ENCODE results near the gene CAMK2G.

DNA sequence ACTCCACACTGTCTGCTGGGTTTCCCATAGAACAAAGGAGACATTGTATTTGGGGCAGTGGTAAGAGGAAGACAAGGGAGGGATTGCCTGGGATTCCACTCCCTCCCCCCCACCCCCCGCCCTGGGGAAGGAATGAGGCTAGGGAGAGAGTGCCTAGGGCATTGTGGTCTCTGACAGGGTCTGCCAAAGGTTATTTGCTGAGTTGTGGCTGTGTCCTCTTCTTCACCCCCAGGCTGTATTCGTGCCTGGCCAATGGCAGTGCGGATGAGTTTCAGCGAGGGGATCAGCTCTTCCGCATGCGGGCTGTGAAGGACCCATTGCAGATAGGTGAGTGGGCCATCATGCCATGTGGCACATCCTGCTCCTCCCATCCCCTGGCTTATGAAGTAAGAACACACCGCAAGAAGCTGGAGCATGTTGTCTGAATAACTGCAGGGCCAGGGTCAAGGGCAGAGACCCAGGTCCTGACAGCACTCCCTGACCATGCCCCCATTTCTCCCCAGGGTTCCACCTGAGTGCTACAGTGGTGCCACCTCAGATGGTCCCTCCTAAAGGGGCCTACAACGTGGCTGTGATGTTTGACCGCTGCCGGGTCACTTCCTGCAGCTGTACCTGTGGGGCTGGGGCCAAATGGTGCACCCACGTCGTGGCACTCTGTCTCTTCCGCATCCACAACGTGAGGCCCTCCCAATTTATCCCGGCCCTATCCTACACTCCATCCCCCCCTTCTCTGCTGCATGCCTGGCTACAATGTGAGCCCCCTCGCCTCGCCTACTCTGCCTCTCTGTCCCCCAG, 85.3 kb downstream of the CAMK2G start:
- no peak for TF ChIP-seq POLR2AphosphoS5 (IDR thresholded peaks at IDR 0.05)
- TF ChIP-seq, protein P1, sequence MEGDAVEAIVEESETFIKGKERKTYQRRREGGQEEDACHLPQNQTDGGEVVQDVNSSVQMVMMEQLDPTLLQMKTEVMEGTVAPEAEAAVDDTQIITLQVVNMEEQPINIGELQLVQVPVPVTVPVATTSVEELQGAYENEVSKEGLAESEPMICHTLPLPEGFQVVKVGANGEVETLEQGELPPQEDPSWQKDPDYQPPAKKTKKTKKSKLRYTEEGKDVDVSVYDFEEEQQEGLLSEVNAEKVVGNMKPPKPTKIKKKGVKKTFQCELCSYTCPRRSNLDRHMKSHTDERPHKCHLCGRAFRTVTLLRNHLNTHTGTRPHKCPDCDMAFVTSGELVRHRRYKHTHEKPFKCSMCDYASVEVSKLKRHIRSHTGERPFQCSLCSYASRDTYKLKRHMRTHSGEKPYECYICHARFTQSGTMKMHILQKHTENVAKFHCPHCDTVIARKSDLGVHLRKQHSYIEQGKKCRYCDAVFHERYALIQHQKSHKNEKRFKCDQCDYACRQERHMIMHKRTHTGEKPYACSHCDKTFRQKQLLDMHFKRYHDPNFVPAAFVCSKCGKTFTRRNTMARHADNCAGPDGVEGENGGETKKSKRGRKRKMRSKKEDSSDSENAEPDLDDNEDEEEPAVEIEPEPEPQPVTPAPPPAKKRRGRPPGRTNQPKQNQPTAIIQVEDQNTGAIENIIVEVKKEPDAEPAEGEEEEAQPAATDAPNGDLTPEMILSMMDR (IDR thresholded peaks at IDR 0.05): no peak
- TF ChIP-seq POLR2A (IDR thresholded peaks at IDR 0.05): no peak
